ENCODE results near the gene RIPOR3. TPM values are rescaled to one million over a fixed set of nuclear protein-coding genes. Genes with fewer than 3 reads are reported as not detected.
"Not testable (repeated sequence)": the region's sequence is repeated elsewhere in the genome, so short reads cannot be mapped to it uniquely, and the experiment has no call there.

RIPOR3 gene
- total RNA-seq, 2 donors from 2014 or later, result 2.3 to 6.9 TPM

DNA sequence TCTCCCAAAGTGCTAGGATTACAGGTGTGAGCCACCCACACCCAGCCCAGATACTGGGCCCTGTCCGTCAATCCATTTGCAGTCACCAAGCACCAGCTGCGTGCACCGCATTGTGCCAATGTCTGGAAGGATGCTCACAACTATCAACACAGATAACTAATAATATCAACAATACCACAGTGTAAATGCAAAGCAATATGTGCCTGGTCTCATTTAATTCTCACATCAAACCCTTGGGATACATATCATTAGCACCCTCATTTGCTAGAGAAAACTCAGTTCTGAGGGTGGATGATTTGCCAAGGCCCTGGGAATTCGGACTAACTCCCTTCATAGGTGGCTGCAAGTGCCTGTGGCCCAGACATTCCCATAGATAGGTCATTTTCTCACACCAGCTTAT, 14.5 kb downstream of the RIPOR3 start:
- no peak overlapping the region for H3K27ac ChIP-seq
- H3K36me3 ChIP-seq (replicated peaks in 1 of 2; ENCODE audit: insufficient read depth in 1 of 2, low read depth in 2 of 2), result no peaks in the 10 kb centered on the region
- intact Hi-C loops (cut with DNase I), result no loop called here
- TF ChIP-seq CTCF (IDR thresholded peaks at IDR 0.05) (no peak), POLR2A (IDR thresholded peaks at IDR 0.05) (no peak)
- no peak for DNase-seq
- no peaks in the 10 kb centered on the region for H3K9me3 ChIP-seq
- 62 to 66% methylated on average over 4 of the region's 4 CpGs for WGBS, 2 donors
- ATAC-seq, result no peak
- H3K27me3 ChIP-seq, result no peaks in the 10 kb centered on the region
- peaks cover 61% of the 10 kb centered on the region for H3K4me1 ChIP-seq
- H3K4me3 ChIP-seq, result no peak overlapping the region

DNA sequence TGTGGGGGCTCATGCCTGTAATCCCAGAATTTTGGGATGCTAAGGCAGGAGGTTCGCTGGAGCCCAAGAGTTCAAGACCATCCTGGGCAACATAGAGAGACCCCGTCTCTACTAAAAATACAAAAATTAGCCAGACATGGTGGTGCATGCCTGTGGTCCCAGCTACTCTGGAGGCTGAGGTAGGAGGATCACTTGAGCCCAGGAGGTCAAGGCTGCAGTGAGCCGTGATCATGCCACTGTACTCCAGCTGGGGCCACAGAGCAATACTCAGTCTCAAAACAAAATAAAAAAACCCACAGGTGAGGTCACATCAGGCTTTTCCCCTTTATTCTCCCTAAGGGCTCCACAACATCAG, 15.0 kb downstream of the RIPOR3 start:
- peaks cover 56% of the 10 kb centered on the region for H3K4me1 ChIP-seq
- DNase-seq; intact Hi-C loops (cut with DNase I); H3K4me3 ChIP-seq; H3K27me3 ChIP-seq; H3K9me3 ChIP-seq; ATAC-seq; H3K36me3 ChIP-seq (replicated peaks in 1 of 2; ENCODE audit: insufficient read depth in 1 of 2, low read depth in 2 of 2): not testable (repeated sequence)
- peak overlapping the region in 1 of 4 donors; percentile 28 for H3K27ac ChIP-seq
- 87 to 89% methylated on average over 3 of the region's 3 CpGs for WGBS, 2 donors

- no peaks in the 10 kb centered on the region for H3K36me3 ChIP-seq (replicated peaks in 1 of 2; ENCODE audit: insufficient read depth in 1 of 2, low read depth in 2 of 2)
- intact Hi-C loops (cut with DNase I), result no loop called here
- ATAC-seq (no peak), DNase-seq (peak in 1 of 4 donors; percentile 33)
- TF ChIP-seq CTCF (IDR thresholded peaks at IDR 0.05) (no peak), POLR2A (IDR thresholded peaks at IDR 0.05) (no peak)
- H3K4me1 ChIP-seq, result peaks cover 53% of the 10 kb centered on the region
- H3K4me3 ChIP-seq, result no peak overlapping the region
- no peaks in the 10 kb centered on the region for H3K27me3 ChIP-seq
- peak overlapping the region in 1 of 4 donors; percentile 28 for H3K27ac ChIP-seq
- no peaks in the 10 kb centered on the region for H3K9me3 ChIP-seq
- 65 to 66% methylated on average over 10 to 12 of the region's 13 CpGs for WGBS, 2 donors
These were observed 15.5 kb downstream of the RIPOR3 start for GRCh38 chr20:50675671-50676376.

GRCh38 chr20:50674138-50674825, 17.1 kb downstream of the RIPOR3 start:
- H3K9me3 ChIP-seq, result no peaks in the 10 kb centered on the region
- intact Hi-C loops (cut with DNase I), result no loop called here
- DNase-seq (no peak), ATAC-seq (no peak)
- peak overlapping the region in 2 of 4 donors; percentile 16 to 49 for H3K27ac ChIP-seq
- H3K4me1 ChIP-seq, result peaks cover 43% of the 10 kb centered on the region
- no peaks in the 10 kb centered on the region for H3K27me3 ChIP-seq
- TF ChIP-seq CTCF (IDR thresholded peaks at IDR 0.05), result no peak
- TF ChIP-seq POLR2A (IDR thresholded peaks at IDR 0.05), result no peak
- WGBS, 2 donors, result 42 to 44% methylated on average over 2 of the region's 2 CpGs
- H3K36me3 ChIP-seq (replicated peaks in 1 of 2; ENCODE audit: insufficient read depth in 1 of 2, low read depth in 2 of 2), result no peaks in the 10 kb centered on the region
- no peak overlapping the region for H3K4me3 ChIP-seq

GRCh38 chr20:50673466-50674137, 17.7 kb downstream of the RIPOR3 start:
- ATAC-seq (no peak), DNase-seq (peak in 2 of 4 donors; percentile 24 to 41)
- TF ChIP-seq CTCF (IDR thresholded peaks at IDR 0.05) (no peak), POLR2A (IDR thresholded peaks at IDR 0.05) (no peak)
- no peaks in the 10 kb centered on the region for H3K36me3 ChIP-seq (replicated peaks in 1 of 2; ENCODE audit: insufficient read depth in 1 of 2, low read depth in 2 of 2)
- H3K4me3 ChIP-seq, result no peak overlapping the region
- H3K4me1 ChIP-seq, result peaks cover 38% of the 10 kb centered on the region
- H3K9me3 ChIP-seq, result no peaks in the 10 kb centered on the region
- intact Hi-C loops (cut with DNase I), result no loop called here
- 69 to 74% methylated on average over 19 of the region's 19 CpGs for WGBS, 2 donors
- H3K27me3 ChIP-seq, result no peaks in the 10 kb centered on the region
- peak overlapping the region in 2 of 4 donors; percentile 28 to 49 for H3K27ac ChIP-seq
